HG03159 (cell line): ENCODE data around the gene PITPNC1.
"Not testable (repeated sequence)": the region's sequence is repeated elsewhere in the genome, so short reads cannot be mapped to it uniquely, and the experiment has no call there.

ENCODE experiments used
- ATAC-seq: cut with Tn5 transposase; IDR thresholded peaks from one replicate; pipeline ENCODE4 v1.9.1; 2021; ENCODE audit warnings: mild to moderate bottlenecking, moderate library complexity; ENCODE audit not compliant: unreplicated experiment

The PITPNC1 gene

DNA sequence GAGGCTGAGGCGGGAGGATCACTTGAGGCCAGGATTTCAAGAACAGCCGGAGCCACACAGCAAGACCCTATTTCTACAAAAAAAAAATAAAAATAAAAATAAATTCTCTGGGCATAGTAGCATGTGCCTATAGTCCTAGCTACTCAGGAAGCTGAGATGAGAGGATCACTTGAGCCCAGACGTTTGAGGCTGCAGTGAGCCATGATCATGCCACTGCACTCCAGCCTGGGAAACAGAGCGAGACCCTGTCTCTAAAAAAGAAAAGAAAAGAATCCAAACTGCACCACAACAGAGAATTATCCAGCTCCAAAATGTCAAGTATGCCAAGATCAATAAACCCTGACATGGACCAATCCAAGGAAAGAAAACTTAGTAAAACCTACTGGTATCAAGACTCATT, 261.8 kb downstream of the PITPNC1 start:
- no peak for ATAC-seq

DNA sequence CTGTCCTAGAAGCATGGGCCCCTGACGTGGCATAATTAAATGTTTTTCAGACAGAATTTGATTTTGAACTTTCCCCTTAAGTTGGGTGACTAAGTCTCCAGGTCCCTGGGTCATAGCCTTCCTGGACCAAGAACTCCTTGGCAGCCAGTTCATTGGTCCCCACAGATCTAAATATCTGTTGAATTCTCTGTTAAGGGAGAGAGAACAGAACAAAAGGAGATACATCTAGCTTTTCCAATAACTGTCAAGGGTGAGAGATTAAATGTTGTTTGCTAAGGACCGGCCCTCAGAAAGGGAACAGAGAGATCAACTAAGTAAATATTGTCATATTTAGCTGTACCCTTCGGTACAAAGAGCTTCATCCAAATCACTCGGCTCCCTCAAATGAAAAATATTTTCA, 262.5 kb downstream of the PITPNC1 start:
- ATAC-seq, result no peak

DNA sequence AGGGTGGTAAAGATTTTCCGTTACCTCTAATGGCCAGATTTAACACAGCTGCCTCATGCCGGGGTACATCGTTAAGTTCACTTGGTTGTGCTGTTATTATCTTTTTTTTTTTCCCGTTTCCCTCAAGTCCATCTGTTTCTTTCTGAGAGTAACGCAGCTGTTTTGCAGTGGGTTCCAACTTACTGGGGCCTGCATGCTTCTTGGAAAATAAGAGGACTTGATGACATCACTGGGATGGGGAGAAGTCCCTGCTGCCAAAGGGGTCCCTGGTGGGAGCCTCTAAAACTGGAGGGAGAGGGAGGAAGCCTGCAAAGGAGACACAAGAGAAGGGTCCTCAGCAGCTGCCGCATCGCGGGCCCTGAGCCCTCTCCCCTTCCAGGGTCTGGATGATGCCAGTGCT, 262.9 kb downstream of the PITPNC1 start:
- ATAC-seq, result no peak

DNA sequence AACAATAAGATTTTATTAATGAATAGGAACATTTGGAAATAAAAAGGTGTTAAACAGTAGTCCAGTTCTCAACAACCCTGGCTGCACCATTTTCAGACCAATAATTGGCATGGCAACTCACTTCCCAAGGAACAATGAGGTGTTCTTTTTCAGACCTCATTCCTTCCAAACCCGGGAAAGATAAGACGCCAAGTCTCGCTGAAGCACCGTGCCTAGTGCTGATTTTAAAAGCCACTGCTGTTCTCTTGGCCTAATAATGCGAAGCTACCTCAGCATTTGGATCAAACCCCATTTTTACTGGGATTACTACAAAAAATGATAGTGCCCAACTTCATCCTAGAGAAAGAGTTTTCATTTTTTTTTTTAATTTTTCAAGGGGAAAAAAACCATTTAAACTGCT, 265.4 kb downstream of the PITPNC1 start:
- ATAC-seq, result no peak

GRCh38 chr17:67644061-67644460, 267.0 kb downstream of the PITPNC1 start:
- no peak for ATAC-seq

GRCh38 chr17:67645195-67645594, 268.1 kb downstream of the PITPNC1 start:
- ATAC-seq, result not testable (repeated sequence)

DNA sequence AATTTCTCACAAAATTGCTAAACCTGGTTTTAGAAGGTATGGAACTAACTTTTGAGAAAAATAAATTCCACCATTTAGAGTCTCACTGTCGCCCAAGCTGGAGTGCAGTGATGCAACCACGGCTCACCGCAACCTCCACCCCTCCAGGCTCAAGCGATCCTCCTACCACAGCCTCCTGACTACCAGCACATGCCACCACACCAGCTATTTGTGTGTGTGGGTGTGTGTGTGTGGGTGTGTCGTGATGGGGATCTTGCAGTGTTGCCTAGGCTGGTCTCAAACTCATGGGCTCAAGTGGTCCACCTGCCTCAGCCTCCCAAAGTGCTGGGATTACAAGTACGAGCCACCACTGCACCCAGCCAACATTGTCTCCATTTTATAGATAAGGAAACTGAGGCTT, 269.4 kb downstream of the PITPNC1 start:
- ATAC-seq, result no peak

DNA sequence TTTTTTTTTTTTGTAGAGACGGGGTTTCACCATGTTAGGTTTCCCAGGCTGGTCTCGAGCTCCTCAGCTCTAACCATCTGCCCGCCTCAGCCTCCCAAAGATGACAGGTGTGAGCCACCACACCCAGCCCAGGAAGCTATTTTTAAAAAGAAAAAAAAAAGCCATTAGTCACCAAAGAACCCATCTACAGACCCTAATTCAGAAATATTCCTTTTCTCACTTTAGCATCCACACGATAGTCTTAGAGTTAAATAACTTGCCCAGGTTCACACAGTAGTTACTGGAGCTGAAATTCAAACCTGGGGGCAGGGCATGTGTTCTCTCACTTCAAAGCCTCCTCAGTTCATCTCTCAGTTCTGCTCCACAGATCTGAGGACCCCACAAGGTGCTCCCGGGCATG, 270.4 kb downstream of the PITPNC1 start:
- ATAC-seq, result no peak

DNA sequence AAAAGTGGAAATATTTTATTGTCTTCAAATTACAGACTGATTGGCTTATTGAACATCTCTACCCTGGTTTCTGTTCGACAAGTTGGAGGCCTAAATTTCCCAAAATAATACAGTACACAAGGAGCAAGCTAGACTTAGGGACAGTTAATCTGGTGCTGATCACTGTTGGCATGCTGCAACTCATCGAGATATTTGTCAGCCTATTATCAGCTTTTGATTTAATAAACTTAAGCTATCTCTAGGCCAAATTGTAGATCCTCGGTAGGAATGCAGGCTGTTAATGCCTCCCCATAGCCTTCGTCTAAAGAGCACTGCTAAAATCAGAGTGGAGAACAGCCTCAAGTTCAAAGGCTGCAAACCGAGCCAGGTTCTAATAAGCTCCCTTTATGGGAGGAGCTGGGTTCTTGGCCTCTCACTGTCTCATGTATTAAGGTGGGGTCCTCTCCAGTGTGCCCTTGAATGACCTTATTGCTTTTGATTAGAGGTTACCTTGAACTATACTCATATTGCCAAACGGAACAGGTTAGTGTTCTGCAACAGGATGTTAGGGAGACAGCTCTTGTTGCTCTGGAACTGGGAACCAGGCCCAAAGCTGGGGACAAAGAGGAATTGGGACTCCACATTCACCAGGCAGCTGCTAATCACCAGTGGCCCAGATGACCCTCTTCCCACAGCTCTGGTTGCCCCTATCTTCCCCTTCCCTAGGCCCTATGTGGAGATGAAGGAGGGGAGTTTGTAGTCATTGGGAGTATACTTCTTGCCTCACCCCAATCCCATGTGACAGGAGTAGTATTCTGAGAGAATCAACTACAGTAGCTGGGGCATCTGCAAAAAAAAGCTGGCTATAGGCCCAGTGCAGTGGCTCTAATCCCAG, 271.2 kb downstream of the PITPNC1 start:
- no peak for ATAC-seq

GRCh38 chr17:67648906-67649295, 271.8 kb downstream of the PITPNC1 start:
- ATAC-seq, result not testable (repeated sequence)

- no peak for ATAC-seq
Observed at GRCh38 chr17:67649891-67650290, 272.8 kb downstream of the PITPNC1 start.

DNA sequence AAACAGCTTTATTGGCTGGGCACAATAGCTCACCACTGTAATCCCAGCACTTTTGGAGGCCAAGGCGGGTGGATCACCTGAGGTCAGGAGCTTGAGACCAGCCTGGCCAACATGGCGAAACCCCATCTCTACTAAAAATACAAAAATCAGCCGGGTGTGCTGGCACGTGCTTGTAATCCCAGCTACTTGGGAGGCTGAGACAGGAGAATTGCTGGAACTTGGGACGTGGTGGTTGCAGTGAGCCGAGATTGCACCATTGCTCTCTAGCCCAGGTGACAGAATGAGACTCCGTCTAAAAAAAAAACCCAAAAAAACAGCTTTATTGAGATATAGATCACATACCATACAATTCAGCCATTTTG, 274.1 kb downstream of the PITPNC1 start:
- not testable (repeated sequence) for ATAC-seq

- ATAC-seq, result no peak
Observed at GRCh38 chr17:67652433-67652832, 275.4 kb downstream of the PITPNC1 start.

- ATAC-seq, result no peak
Observed at GRCh38 chr17:67655478-67656148, 278.5 kb downstream of the PITPNC1 start.

GRCh38 chr17:67656494-67657203, 279.6 kb downstream of the PITPNC1 start:
- no peak for ATAC-seq

DNA sequence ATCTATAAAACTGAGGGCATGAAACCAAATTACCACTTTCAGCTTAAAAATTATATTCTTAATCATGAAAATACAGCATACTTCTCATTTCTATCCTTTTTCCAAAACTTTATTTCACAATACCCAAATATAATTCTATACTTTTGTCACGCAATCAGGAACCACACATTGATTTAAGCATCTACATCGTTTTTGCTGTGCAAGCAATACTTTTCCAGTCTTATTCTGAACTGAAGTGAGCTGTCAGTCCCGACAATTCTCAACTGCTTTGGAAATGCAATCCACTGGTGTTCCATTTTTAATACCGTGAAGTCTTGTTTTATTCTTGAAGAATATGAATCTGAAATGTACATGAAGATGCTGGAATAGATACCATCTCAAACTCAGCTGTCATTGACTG, 280.5 kb downstream of the PITPNC1 start:
- ATAC-seq, result no peak

DNA sequence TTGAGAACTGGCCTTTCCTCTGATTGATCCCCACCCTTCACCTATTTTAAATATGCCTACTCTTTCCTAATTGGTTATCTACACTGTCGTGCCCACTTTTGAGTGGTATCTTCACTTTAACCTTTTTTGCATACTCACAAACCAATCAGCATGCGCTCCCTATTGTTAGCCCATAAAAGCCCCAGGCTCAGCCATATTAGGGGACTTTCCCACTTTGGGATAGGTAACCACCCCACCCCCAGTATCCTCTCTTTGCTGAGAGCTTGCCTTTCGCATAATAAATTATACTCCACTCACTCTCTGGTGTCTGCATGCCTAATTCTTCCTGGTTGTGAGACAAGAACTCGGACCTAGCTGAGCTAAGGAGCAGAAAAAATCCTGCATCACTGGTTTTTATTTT, 281.2 kb downstream of the PITPNC1 start:
- no peak for ATAC-seq

GRCh38 chr17:67659028-67659427, 281.9 kb downstream of the PITPNC1 start:
- ATAC-seq, result no peak

DNA sequence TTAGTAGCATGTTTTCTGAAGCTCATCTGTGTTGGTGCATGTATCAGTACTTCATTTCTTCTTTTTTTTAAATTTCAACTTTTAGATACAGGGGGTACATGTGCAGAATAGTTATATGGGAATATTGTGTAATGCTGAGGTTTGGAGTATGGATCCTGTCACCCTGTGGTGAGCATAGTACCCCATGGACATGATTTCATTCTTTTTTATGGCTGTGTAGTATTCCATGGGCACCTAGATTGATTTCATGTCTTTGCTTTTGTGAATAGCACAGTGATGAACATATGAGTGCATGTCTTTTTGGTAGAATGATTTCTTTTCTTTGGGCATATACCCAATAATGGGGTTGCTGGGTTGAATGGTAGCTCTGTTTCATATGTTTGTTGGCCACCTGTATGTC, 285.6 kb downstream of the PITPNC1 start:
- no peak for ATAC-seq

DNA sequence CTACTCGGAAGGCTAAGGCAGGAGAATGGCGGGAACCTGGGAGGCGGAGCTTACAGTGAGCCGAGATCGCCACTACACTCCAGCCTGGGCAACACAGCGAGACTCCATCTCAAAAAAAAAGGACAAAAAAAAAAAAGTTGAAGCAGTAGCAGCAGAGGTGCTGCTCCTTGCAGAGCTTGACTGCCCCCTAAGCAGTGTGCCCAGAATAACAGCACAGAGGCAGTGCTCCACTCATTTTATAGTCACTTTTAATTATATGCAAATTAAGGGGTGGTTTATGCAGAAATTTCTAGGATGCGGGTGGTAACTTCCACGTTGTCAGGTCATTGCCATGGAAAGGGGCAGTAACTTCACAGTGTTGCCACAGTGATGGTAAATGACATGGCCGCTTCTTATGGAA, 286.4 kb downstream of the PITPNC1 start:
- ATAC-seq, result no peak

DNA sequence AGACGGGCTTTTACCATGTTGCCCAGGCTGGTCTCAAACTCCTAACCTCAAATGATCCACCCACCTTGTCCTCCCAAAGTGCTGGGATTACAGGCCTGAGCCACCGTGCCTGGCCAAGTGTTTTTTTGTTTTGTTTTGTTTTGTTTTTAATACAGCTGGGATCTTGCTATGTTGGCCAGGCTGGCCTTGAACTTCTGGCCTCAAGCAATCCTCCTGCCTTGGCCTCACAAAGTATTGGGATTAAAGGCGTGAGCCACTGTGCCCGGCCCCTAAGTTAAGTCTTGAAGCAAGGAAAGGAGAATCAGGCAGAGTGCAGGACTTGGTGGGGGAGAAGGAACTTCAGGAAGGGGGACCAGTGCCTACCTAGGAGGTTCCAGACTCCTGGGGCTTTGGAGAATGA, 288.9 kb downstream of the PITPNC1 start:
- no peak for ATAC-seq

GRCh38 chr17:67666710-67667109, 289.6 kb downstream of the PITPNC1 start:
- ATAC-seq, result no peak
